IPS-NIHi7 (cell line): ENCODE measurements around the gene POLR3B.
"Not testable (repeated sequence)": the region's sequence is repeated elsewhere in the genome, so short reads cannot be mapped to it uniquely, and the experiment has no call there.

Source experiments
- DNase-seq: peaks from one replicate; pipeline ENCODE4 v3.0.0; 2012; ENCODE audit warnings: mixed read lengths; ENCODE audit errors: extremely low spot score

Gene POLR3B

DNA sequence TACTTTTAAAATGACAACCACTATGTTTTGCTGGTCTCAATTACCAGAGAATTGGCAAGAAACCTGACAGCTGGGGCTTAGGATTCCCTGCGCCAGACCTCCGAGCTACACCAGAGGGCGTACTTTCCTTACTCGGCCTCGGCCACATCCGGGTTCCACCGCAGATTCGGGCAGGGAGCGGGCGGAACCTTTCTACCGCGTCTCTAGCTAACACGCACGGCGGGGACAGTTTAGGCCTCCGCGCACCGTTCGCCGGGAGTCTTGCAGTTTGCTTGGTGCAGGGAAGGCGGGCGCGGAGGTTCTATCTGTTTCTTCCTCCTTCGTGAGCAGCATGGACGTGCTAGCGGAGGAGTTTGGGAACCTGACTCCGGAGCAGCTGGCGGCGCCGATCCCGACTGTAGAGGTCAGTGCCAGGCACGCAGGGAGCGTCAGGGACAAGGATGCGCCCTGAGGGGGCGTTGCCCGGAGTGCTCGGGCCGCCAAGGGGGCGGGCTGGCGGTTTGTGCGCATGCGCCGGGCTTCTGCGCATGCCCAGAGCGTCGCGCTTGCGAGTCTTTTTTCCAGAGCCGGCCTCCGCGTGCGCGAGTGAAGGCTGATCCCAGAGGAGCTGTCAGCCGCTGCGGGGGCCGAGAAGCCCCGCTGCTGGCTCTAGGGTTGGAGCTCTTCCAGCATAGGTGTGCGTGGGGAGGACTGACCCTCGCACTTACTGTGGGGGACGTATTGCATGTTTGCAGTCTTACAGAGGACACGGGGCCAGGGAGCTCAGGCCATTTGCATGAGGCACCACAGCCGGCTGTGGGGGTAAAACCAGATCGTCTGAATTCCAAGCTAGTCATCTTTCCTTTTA, at the start of gene POLR3B:
POLR3B (plus strand) TSS at position 200 of the 847 bp plus-strand sequence; CDS start at position 332, 132 bp downstream.
- DNase-seq = peak; percentile 95

- no peak for DNase-seq
These were observed 49.4 kb upstream of the POLR3B start for GRCh38 chr12:106308121-106308520.

DNA sequence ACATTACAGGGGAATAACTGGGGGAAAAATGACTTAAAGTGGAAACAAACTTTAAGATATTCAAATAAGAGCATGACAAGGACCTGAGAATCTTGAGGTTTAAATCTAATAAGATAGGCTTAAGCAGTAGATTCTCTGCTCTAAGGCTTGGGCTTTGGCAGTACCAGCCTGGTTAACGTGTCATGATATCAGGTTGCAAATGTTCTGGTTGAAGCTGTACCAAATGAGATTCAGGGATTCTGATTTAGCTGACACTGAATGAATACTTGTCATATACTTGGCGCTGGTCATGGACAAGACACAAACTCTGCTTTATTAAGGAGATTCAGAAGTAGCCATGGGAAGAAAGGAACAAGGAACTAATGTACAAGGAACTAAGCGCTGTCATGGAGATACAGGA, 48.9 kb upstream of the POLR3B start:
- DNase-seq = no peak

- no peak for DNase-seq
These were observed 47.7 kb upstream of the POLR3B start for GRCh38 chr12:106309671-106310505.

DNA sequence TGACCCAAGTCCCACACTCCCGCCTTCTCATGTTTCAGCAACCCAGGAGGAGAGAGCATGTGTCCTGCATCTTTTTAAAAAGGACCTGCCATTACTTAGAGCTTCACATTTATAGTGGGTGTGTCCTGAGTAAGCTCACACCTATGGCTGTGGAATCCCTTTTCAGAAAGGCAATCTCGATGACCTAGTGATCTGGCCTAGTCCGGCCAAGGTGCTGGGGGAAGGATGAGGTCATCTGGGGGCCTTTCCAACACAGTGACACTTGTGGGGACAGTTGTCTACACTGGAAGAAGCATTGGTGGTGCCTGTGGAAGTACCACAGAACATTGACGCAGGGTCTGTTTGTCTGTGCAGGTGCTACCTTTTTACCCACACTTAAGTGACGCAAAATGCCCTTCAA, 46.9 kb upstream of the POLR3B start:
- no peak for DNase-seq

DNA sequence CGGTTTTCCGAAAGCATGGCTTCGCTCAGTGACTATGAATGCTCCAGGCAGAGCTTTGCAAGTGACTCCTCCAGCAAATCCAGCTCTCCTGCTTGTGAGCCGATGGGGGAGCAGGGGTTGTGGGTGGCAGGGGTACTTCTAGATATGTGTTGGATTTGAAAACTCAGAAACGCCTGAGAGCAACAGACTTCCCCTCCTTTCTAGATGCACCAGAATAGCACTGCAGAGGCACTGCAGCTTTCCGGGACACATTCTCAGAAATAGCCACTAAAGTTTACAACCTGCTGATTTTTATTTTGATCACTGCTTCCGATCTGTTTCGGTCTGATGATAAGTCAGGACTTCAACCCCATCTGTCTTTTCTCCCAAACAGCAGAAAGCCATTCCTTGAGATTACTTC, 46.4 kb upstream of the POLR3B start:
- DNase-seq = no peak

DNA sequence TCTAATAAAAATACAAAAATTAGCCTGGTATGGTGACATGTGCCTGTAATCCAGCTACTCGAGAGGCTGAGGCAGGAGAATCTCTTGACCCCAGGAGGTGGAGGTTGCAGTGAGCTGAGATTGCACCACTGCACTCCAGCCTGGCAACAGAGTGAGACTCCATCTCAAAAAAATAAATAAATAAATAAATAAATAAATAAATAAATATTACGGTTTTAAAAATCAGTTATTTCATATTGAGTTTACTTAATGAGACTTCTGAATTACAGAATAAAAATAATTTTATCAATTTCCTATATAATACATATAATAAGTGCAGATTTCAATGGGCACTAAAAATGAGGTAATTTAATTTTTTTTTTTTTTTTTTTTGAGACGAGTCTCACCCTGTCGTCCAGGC, 44.1 kb upstream of the POLR3B start:
- DNase-seq = not testable (repeated sequence)

GRCh38 chr12:106315523-106315922, 42.0 kb upstream of the POLR3B start:
- no peak for DNase-seq

GRCh38 chr12:106317406-106318082, 40.0 kb upstream of the POLR3B start:
- DNase-seq = no peak

- DNase-seq = no peak
These were observed 36.3 kb upstream of the POLR3B start for GRCh38 chr12:106321139-106321850.

- DNase-seq = no peak
These were observed 34.0 kb upstream of the POLR3B start for GRCh38 chr12:106323537-106323936.

DNA sequence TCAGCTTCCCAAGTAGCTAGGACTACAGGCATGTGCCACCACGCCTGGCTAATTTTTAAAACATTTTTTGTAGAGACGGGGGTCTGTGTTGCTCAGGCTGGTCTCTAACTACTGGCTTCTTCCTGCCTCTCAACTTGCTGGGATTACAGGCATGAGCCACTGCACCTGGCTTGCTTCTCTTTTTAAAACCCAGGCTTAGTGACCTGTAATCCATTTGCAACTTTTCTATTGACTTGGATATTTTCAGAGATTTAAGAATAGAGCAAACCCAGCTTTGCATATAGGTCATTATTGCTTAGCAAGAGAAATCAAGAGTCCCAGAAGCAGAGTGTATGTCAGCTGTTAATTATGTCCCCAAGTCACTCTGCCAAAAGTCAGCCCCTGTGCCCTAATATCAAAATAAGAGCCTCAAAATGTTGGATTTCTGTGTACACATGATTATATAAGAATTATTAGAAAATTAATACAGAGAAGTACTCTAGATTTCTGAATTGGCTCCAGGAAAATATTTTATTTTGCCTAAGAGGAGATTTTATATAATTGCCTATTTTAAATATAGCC, 30.2 kb upstream of the POLR3B start:
- DNase-seq = no peak

DNA sequence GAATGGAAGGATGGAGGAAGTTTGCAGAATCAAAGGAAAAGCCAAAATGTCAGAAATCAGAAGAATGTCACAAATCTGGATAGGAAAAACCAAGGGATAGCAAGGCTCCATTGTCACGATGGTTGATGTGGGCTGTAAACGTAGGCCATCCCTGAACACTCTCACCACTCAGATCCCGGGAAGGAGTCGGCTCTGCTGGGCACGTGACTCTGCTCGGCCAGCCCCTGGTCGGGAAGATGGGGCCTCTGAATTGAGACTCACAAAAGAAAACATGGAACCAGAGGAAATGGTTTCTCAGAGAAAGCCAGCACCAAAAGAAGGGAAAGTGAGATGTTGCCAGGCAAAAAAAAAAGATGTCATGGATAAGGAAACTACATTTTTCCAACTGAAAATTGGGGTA, 28.8 kb upstream of the POLR3B start:
- DNase-seq = no peak

GRCh38 chr12:106329231-106329982, 28.1 kb upstream of the POLR3B start:
- no peak for DNase-seq

- peak; percentile 14 for DNase-seq
These were observed 25.9 kb upstream of the POLR3B start for GRCh38 chr12:106331599-106331998.

GRCh38 chr12:106332536-106332935, 25.0 kb upstream of the POLR3B start:
- DNase-seq = no peak

DNA sequence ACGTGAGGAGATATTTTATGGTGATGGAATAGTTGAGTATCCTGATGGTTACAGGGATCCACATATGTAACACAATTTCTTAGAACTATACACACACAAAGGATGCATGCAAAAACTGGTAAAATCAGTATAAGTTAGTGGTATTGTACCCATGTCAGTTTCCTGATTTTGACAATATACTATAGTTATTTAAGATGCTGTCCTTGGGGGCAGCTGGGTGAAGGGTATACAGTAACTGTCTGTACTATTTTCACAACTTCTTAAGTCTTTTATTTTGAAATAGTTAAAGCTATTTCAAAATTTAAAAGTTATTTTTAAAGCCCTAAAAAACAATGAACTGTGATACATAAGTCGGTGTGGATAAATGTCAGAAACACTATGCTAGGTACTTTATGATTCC, 24.5 kb upstream of the POLR3B start:
- DNase-seq = no peak

DNA sequence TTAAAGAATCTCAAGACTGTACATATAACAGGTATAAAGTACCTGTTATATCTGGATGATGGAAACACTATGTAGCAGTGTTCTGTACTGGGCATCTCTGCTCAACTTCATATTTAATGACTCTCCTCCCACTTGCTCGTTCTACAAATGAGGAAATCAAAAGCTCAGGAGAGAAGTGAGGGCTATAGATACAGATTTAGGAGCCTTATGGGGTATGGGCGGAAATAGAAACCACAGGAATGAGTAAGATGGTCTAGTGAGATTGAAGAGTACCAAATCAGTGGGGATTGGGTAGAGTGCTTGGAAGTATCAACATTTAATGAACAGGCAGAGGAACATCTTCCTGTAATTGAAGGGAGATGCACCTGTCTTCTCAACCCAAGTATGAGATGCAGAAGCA, 23.8 kb upstream of the POLR3B start:
- DNase-seq = no peak

- DNase-seq = no peak
These were observed 16.3 kb upstream of the POLR3B start for GRCh38 chr12:106341086-106341877.
